HepG2 (cell line): ENCODE measurements around the gene SLIT1. TPM values are rescaled to one million over a fixed set of nuclear protein-coding genes. Genes with fewer than 3 reads are reported as not detected.

ENCODE experiments used
- BCL6 ChIP-seq: IDR thresholded peaks from 2 replicates; pipeline ENCODE4 v1.6.1; 2016; ENCODE audit warnings: missing genetic modification reagents, missing compliant biosample characterization
- CENPX ChIP-seq: sonication (generic); formaldehyde crosslinking; IDR thresholded peaks from 2 replicates; pipeline ENCODE4 v1.9.0; 2021; ENCODE audit warnings: mild to moderate bottlenecking, missing genetic modification reagents, moderate library complexity
- CTCF ChIP-seq: sonication (generic); formaldehyde crosslinking; IDR thresholded peaks from 2 replicates; pipeline ENCODE4 v1.5.0; 2020; ENCODE audit warnings: mild to moderate bottlenecking, missing genetic modification reagents, moderate library complexity
- GABPB1 ChIP-seq: IDR thresholded peaks from 2 replicates; pipeline ENCODE4 v1.6.1; 2016; ENCODE audit warnings: mild to moderate bottlenecking, missing genetic modification reagents, moderate library complexity, missing compliant biosample characterization
- HNRNPL ChIP-seq: fragments of 200-400 bp; formaldehyde crosslinking; IDR thresholded peaks from 2 replicates; pipeline ENCODE4 v1.6.1; 2017; ENCODE audit warnings: mild to moderate bottlenecking, low read depth, low read length
- MIER2 ChIP-seq: IDR thresholded peaks from 2 replicates; pipeline ENCODE4 v1.6.1; 2016; ENCODE audit warnings: missing biosample characterization, missing genetic modification reagents
- MZF1 ChIP-seq: sonication (generic); formaldehyde crosslinking; IDR thresholded peaks from 2 replicates; pipeline ENCODE4 v1.8.1; 2023; ENCODE audit warnings: mild to moderate bottlenecking, missing genetic modification reagents, borderline replicate concordance
- NR3C1 ChIP-seq: sonication (generic); formaldehyde crosslinking; IDR thresholded peaks from 2 replicates; pipeline ENCODE4 v1.4.0; 2020; ENCODE audit warnings: missing genetic modification reagents
- PHF21A ChIP-seq: sonication (generic); formaldehyde crosslinking; IDR thresholded peaks from 2 replicates; pipeline ENCODE4 v1.5.0; 2020; ENCODE audit warnings: mild to moderate bottlenecking, missing genetic modification reagents
- PPARG ChIP-seq: conservative IDR thresholded peaks from 2 replicates; pipeline ENCODE4 v1.6.1; 2016; ENCODE audit warnings: missing biosample characterization, missing genetic modification reagents
- PTBP1 ChIP-seq: fragments of 200-400 bp; formaldehyde crosslinking; IDR thresholded peaks from 2 replicates; pipeline ENCODE4 v1.6.1; 2018; ENCODE audit warnings: low read length, low read depth; ENCODE audit not compliant: poor library complexity, severe bottlenecking
- SP5 ChIP-seq: IDR thresholded peaks from 2 replicates; pipeline ENCODE4 v1.6.1; 2016; ENCODE audit warnings: low read depth, borderline replicate concordance
- TCF7L2 ChIP-seq: IDR thresholded peaks from 2 replicates; pipeline ENCODE4 v1.6.1; 2011; ENCODE audit warnings: mild to moderate bottlenecking, low read depth, low read length, moderate library complexity
- YEATS2 ChIP-seq: sonication (generic); formaldehyde crosslinking; IDR thresholded peaks from 2 replicates; pipeline ENCODE4 v1.4.0; 2020; ENCODE audit warnings: missing genetic modification reagents, borderline replicate concordance
- ZBTB44 ChIP-seq: sonication (generic); formaldehyde crosslinking; IDR thresholded peaks from 2 replicates; pipeline ENCODE4 v1.4.0; 2020; ENCODE audit warnings: missing genetic modification reagents
- ZFP36L1 ChIP-seq: sonication (generic); formaldehyde crosslinking; IDR thresholded peaks from 2 replicates; pipeline ENCODE4 v1.8.0; 2022; ENCODE audit warnings: mild to moderate bottlenecking, missing genetic modification reagents, moderate library complexity
- ZNF275 ChIP-seq: sonication (generic); formaldehyde crosslinking; IDR thresholded peaks from 2 replicates; pipeline ENCODE4 v1.8.0; 2022; ENCODE audit warnings: missing genetic modification reagents, mild to moderate bottlenecking, inconsistent platforms, borderline replicate concordance
- ZNF350 ChIP-seq: sonication (generic); formaldehyde crosslinking; IDR thresholded peaks from 2 replicates; pipeline ENCODE4 v1.4.0; 2020; ENCODE audit warnings: mild to moderate bottlenecking, low read depth, missing genetic modification reagents, borderline replicate concordance
- ZNF430 ChIP-seq: sonication (generic); formaldehyde crosslinking; IDR thresholded peaks from 2 replicates; pipeline ENCODE4 v1.9.0; 2021; ENCODE audit warnings: mild to moderate bottlenecking, missing genetic modification reagents
- ZNF496 ChIP-seq: sonication (generic); formaldehyde crosslinking; IDR thresholded peaks from 2 replicates; pipeline ENCODE4 v1.8.1; 2023; ENCODE audit warnings: mild to moderate bottlenecking, moderate library complexity, missing genetic modification reagents; ENCODE audit not compliant: insufficient replicate concordance
- ZNF546 ChIP-seq: sonication (generic); formaldehyde crosslinking; conservative IDR thresholded peaks from 2 replicates; pipeline ENCODE4 v1.8.1; 2023; ENCODE audit warnings: mild to moderate bottlenecking, missing genetic modification reagents
- ZNF572 ChIP-seq: sonication (generic); formaldehyde crosslinking; IDR thresholded peaks from 2 replicates; pipeline ENCODE4 v1.5.1; 2020; ENCODE audit warnings: mild to moderate bottlenecking, missing genetic modification reagents
- ZNF772 ChIP-seq: sonication (generic); formaldehyde crosslinking; IDR thresholded peaks from 2 replicates; pipeline ENCODE4 v1.5.0; 2020; ENCODE audit warnings: mild to moderate bottlenecking, missing genetic modification reagents
- ZNF788 ChIP-seq: sonication (generic); formaldehyde crosslinking; IDR thresholded peaks from 2 replicates; pipeline ENCODE4 v1.5.0; 2020; ENCODE audit warnings: mild to moderate bottlenecking, missing genetic modification reagents, borderline replicate concordance
- ZSCAN31 ChIP-seq: sonication (generic); formaldehyde crosslinking; IDR thresholded peaks from 2 replicates; pipeline ENCODE4 v1.5.0; 2020; ENCODE audit warnings: low read depth, mild to moderate bottlenecking, missing genetic modification reagents
- polyA plus RNA-seq, 8 experiments: library from polyadenylated mRNA; depleted of rRNA in 3 of 8; stranded (reverse) in 7 of 8; unstranded in 1 of 8; fragments of >200 nt; fragmentation: Illumina TruSeq in 4 of 8; extraction: Trizol in 4 of 8; gene quantifications; 2 replicates each; pipeline versions ENCODE4 v1.2.1 to v1.2.3, GENCODE V29; 2011 to 2016; ENCODE audit warnings: low read depth in 4 of 8, missing spikeins in 1 of 8, mixed read lengths in 1 of 8; ENCODE audit not compliant: insufficient read depth in 1 of 8
- total RNA-seq, 5 experiments: library from RNA; depleted of rRNA; stranded (reverse); fragments of >200 nt; fragmentation: Illumina TruSeq; extraction: Trizol; gene quantifications; 2 replicates each; pipeline ENCODE4 v1.2.3, GENCODE V29; 2016; ENCODE audit warnings: low read depth in 1 of 5
- TF ChIP-seq, protein P1 (sequence below): sonication (generic); IDR thresholded peaks from 2 replicates; pipeline ENCODE4 v1.6.1; 2016; ENCODE audit warnings: low read depth, borderline replicate concordance

SLIT1 gene
- total and polyA plus RNA-seq, 2 of the 13 experiments (the other 11 are each of a cell fraction or from before 2014, with no cell fraction given) = 0.09 to 0.33 TPM

- TF ChIP-seq ZNF788 (CRISPR knock-in tag) = peak; percentile 55
- peak; percentile 71 for TF ChIP-seq CTCF (CRISPR knock-in tag)
- no peak for TF ChIP-seq YEATS2 (CRISPR knock-in tag)
- no peak for TF ChIP-seq MZF1 (CRISPR knock-in tag)
- 0 out of 2 replicates have a peak, but pooled peaks have one; percentile 67 for TF ChIP-seq ZNF572
- TF ChIP-seq SP5 (CRISPR knock-in tag) = no peak
- TF ChIP-seq ZBTB44 (CRISPR knock-in tag) = no peak
- no peak for TF ChIP-seq NR3C1
- TF ChIP-seq CENPX (CRISPR knock-in tag) = no peak
- peak; percentile 74 for TF ChIP-seq GABPB1 (CRISPR knock-in tag)
- no peak for TF ChIP-seq TCF7L2
- no peak for TF ChIP-seq ZFP36L1 (CRISPR knock-in tag)
- TF ChIP-seq ZNF496 (CRISPR knock-in tag) = no peak
- peak; percentile 93 for TF ChIP-seq HNRNPL
- TF ChIP-seq ZNF350 (CRISPR knock-in tag) = peak; percentile 72; the same call in 1 of the 2 replicates
- TF ChIP-seq PHF21A (CRISPR knock-in tag) = 0 out of 2 replicates have a peak, but pooled peaks have one; percentile 40
- no peak for TF ChIP-seq MIER2 (CRISPR knock-in tag)
- no peak for TF ChIP-seq PTBP1
- no peak for TF ChIP-seq ZSCAN31 (CRISPR knock-in tag)
- 0 out of 2 replicates have a peak, but pooled peaks have one; percentile 41 for TF ChIP-seq ZNF430 (CRISPR knock-in tag)
- TF ChIP-seq ZNF275 = no peak
- TF ChIP-seq ZNF772 (CRISPR knock-in tag) = peak; percentile 35; the same call in 1 of the 2 replicates
- TF ChIP-seq, protein P1, sequence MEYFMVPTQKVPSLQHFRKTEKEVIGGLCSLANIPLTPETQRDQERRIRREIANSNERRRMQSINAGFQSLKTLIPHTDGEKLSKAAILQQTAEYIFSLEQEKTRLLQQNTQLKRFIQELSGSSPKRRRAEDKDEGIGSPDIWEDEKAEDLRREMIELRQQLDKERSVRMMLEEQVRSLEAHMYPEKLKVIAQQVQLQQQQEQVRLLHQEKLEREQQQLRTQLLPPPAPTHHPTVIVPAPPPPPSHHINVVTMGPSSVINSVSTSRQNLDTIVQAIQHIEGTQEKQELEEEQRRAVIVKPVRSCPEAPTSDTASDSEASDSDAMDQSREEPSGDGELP = peak; percentile 52; the same call in 1 of the 2 replicates
- 0 out of 2 replicates have a peak, but pooled peaks have one; percentile 8 for TF ChIP-seq ZNF546 (CRISPR knock-in tag)
- peak; percentile 16; the same call in 1 of the 2 replicates for TF ChIP-seq BCL6 (CRISPR knock-in tag)
- peak; percentile 24; the same call in 1 of the 2 replicates for TF ChIP-seq PPARG (CRISPR knock-in tag)
Measured at GRCh38 chr10:97000487-97001182, 185.1 kb downstream of the SLIT1 start (continued).
